ENCODE results near the gene NDUFB4. TPM values are rescaled to one million over a fixed set of nuclear protein-coding genes. Genes with fewer than 3 reads are reported as not detected.
"Not testable (repeated sequence)": the region's sequence is repeated elsewhere in the genome, so short reads cannot be mapped to it uniquely, and the experiment has no call there.

The NDUFB4 gene
- total RNA-seq, 3 donors from 2014 or later: 142 to 182 (median 157) TPM

GRCh38 chr3:120615847-120616609 lies 19.9 kb downstream of the NDUFB4 start:
- peak in 2 of 3 donors; percentile 10 to 48 for DNase-seq
- H3K36me3 ChIP-seq (ENCODE audit: low read depth): no peaks in the 10 kb centered on the region
- H3K9me3 ChIP-seq: no peaks in the 10 kb centered on the region
- ATAC-seq: peak; percentile 26
- intact Hi-C loops (cut with DNase I, micrococcal nuclease): no loop called here
- peaks cover 4% of the 10 kb centered on the region for H3K4me1 ChIP-seq (ENCODE audit: low read depth)
- no peak overlapping the region for H3K4me3 ChIP-seq
- no peak for TF ChIP-seq CTCF (IDR thresholded peaks at IDR 0.05)

GRCh38 chr3:120616745-120617144 lies 20.6 kb downstream of the NDUFB4 start:
- H3K4me3 ChIP-seq; intact Hi-C loops (cut with DNase I, micrococcal nuclease); H3K36me3 ChIP-seq (ENCODE audit: low read depth); H3K9me3 ChIP-seq; H3K4me1 ChIP-seq (ENCODE audit: low read depth); ATAC-seq: not testable (repeated sequence)
- peak in 2 of 3 donors; percentile 58 to 64 for DNase-seq

- no peak for DNase-seq
- peaks cover 1% of the 10 kb centered on the region for H3K4me1 ChIP-seq (ENCODE audit: low read depth)
- no peak overlapping the region for H3K4me3 ChIP-seq
- no peak for TF ChIP-seq CTCF (IDR thresholded peaks at IDR 0.05)
- intact Hi-C loops (cut with DNase I, micrococcal nuclease): no loop called here
- no peaks in the 10 kb centered on the region for H3K36me3 ChIP-seq (ENCODE audit: low read depth)
- no peak for ATAC-seq
- peaks cover 15% of the 10 kb centered on the region for H3K9me3 ChIP-seq
These were observed 26.3 kb downstream of the NDUFB4 start for GRCh38 chr3:120622457-120622856.

- no peak for TF ChIP-seq CTCF (IDR thresholded peaks at IDR 0.05)
- Histone ChIP-seq H3K4me1 (ENCODE audit: low read depth) (no peaks in the 10 kb centered on the region), H3K4me3 (no peak overlapping the region), H3K36me3 (ENCODE audit: low read depth) (no peaks in the 10 kb centered on the region), H3K9me3 (peaks cover 15% of the 10 kb centered on the region)
- peak in 1 of 3 donors; percentile 16 for DNase-seq
- intact Hi-C loops (cut with DNase I, micrococcal nuclease): no loop called here
- peak; percentile 44 for ATAC-seq
These were observed 27.0 kb downstream of the NDUFB4 start for GRCh38 chr3:120622870-120623726.

- DNase-seq (no peak), ATAC-seq (no peak)
These were observed 27.6 kb downstream of the NDUFB4 start for GRCh38 chr3:120623727-120624093.

More at GRCh38 chr3:120623727-120624093, 27.6 kb downstream of the NDUFB4 start:
- TF ChIP-seq CTCF (IDR thresholded peaks at IDR 0.05): no peak
- H3K4me3 ChIP-seq: no peak overlapping the region
- intact Hi-C loops (cut with DNase I, micrococcal nuclease): no loop called here
- H3K9me3 ChIP-seq: peaks cover 15% of the 10 kb centered on the region
- no peaks in the 10 kb centered on the region for H3K4me1 ChIP-seq (ENCODE audit: low read depth)
- no peaks in the 10 kb centered on the region for H3K36me3 ChIP-seq (ENCODE audit: low read depth)

Measured in mucosa of descending colon (tissue), 3 donors.